HG03565 (cell line): Measurements from ENCODE around the gene NUDT9.
"Not testable (repeated sequence)": the region's sequence is repeated elsewhere in the genome, so short reads cannot be mapped to it uniquely, and the experiment has no call there.

Experiments used
- ATAC-seq: cut with Tn5 transposase; IDR thresholded peaks from one replicate; pipeline ENCODE4 v1.9.1; 2021; ENCODE audit warnings: mild to moderate bottlenecking, moderate library complexity; ENCODE audit not compliant: unreplicated experiment

NUDT9 gene

GRCh38 chr4:87458913-87459312 lies 36.5 kb downstream of the NUDT9 start:
- ATAC-seq = no peak

GRCh38 chr4:87461281-87461700 lies 38.9 kb downstream of the NUDT9 start:
- ATAC-seq = no peak

- ATAC-seq = no peak
These were observed 39.7 kb downstream of the NUDT9 start for GRCh38 chr4:87462102-87462501.

DNA sequence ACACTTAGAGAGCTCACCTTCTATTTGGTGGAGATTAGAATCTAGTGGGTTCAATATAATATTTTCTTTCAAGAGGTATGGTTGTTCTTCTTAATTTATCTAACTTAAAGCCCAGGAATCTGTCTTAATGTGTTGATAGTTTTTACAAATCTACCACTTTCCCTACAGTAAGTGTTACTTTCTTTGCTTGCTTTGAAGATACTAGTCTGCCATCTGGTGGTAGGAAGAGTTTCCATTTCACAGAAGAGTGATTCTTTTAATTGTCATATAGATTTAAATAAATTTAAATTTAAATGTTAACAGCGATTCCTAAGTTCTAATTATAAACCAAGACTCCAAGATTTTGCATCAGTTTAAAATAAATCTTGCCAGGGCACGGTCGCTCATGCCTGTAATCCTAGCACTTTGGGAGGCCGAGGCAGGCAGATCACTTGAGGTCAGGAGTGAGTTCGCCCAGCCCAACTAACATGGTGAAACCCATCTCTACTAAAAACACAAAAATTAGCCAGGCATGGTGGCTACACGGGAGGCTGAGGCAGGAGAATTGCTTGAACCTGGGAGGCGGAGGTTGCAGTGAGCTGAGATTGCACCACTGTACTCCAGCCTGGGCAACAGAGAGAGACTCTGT lies 43.5 kb downstream of the NUDT9 start:
- ATAC-seq = no peak

GRCh38 chr4:87469390-87469789 lies 47.0 kb downstream of the NUDT9 start:
- ATAC-seq = no peak

DNA sequence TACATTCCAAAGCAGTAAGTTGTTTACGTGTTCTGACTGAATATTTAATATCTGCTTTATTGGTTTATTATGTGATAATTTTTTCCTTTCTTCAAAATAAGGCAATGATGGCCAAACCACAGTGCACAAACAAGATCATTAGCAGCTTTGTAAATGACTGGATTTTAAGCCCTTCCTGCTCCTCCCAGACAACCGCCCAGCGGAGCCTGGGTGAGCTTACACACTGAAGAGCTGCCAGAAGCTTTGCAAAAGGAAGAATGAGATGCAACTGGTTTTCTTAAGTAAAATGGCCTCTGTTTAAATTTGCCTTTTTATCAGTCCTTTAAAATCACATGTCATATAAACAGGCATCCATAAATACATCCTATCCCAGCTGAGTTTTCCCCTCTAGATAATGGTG lies 54.6 kb downstream of the NUDT9 start:
- ATAC-seq = no peak

DNA sequence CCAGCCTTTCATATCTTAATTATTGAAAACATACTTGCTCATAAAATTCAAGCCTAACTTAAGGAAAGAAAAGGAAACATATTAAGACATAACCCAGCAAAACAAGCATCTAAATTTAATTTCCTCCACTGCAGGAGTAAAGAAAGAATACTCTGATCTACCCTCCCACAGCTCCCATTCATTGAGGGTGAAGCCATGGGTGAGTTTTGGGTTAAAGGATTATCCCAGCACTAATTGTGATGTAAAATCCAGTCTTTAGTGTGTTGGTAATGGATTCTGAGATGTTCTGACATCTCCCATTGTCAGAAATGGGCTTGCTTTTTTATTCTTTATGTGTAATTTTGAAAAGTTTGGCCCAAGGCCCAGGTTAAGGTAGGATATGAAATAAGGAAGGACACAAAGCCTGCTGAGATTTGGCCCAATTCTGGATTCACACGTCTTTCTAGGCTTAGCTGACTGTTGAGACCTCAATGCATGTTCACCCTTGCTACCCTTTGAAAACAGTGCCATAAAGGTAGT lies 56.4 kb downstream of the NUDT9 start:
- no peak for ATAC-seq

DNA sequence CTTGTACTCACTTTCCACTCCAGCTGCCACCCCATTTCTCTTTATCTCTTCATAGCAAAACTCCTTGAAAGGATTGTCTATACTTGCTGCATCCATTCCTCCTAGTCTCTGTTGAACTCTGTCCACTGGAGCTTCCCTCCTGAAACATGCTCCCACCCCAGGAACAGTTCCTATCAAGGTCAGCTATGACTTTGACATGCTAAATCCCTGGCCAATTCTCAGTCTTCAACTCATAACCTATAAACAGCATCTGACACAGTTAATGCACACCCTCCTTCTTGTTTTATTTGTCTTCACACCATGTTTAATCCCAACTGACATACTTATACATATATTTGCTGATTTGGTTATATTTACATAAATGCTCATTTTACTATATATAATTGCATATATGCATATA lies 59.0 kb downstream of the NUDT9 start:
- no peak for ATAC-seq

DNA sequence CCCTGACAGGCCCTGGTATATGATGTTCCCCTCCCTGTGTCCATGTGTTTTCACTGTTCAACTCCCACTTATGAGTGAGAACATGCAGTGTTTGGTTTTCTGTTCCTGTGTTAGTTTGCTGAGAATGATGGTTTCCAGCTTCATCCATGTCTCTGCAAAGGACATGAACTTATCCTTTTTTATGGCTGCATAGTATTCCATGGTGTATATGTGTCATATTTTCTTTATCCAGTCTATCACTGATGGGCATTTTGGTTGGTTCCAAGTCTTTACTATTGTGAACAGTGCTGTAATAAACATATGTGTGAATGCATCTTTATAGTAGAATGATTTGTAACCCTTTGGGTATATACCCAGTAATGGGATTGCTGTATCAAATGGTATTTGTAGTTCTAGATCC lies 60.9 kb downstream of the NUDT9 start:
- ATAC-seq = not testable (repeated sequence)

GRCh38 chr4:87488666-87489065 lies 66.3 kb downstream of the NUDT9 start:
- ATAC-seq = not testable (repeated sequence)

- no peak for ATAC-seq
These were observed 67.3 kb downstream of the NUDT9 start for GRCh38 chr4:87489678-87490077.

DNA sequence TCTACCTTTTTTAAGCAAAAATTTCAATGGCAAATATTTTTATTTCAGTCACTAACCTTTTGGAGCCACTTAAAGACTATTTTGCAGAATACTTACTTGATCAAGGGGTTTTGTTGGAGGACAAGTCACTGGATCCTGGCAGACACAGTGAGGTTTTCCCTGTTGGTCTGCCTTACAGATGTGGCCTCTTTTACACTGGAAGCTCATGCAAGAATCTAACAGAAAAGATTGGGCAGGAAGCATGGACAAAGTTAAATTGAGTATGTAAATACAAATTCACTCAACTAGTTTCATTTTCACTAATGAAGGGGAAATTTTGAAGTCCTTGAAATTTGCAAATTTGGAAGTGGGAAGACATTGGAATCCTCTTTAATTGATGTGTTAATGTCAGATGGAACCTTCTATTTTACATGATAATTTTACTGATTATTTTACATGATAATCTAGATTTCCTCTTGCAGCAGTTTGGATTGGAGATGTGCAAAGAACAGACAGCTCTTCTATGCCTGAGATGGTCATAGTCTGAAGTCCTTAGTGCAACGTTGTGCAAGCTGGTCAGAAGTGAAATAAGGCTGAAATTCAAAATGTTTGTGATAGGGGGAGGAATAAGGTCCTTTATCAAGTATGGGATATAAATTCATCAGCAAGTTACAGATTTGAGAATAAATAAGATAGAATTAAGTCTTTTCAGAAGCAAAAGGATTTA lies 68.4 kb downstream of the NUDT9 start:
- no peak for ATAC-seq

DNA sequence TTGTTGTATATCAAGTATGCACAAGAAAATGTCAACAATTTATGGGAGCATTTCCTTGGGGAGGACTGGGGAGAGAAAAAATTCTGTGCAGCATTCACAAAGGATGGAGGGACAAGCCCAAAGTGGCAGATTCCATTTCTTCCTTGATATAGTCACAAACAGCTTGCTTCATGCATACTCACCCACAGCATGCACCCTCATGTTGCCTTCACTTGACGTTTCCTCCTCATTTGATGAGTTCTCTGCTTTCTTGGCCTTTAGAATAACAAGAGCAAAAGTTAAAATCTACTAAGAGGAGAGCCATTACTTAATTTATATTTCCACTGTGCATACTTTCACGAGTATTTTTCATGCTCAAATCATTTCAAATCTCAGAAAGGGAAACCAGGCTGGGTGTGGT lies 69.1 kb downstream of the NUDT9 start:
- no peak for ATAC-seq

GRCh38 chr4:87491851-87492250 lies 69.5 kb downstream of the NUDT9 start:
- not testable (repeated sequence) for ATAC-seq

- no peak for ATAC-seq
These were observed 70.7 kb downstream of the NUDT9 start for GRCh38 chr4:87493115-87493514.

- no peak for ATAC-seq
These were observed 74.8 kb downstream of the NUDT9 start for GRCh38 chr4:87497159-87497558.

DNA sequence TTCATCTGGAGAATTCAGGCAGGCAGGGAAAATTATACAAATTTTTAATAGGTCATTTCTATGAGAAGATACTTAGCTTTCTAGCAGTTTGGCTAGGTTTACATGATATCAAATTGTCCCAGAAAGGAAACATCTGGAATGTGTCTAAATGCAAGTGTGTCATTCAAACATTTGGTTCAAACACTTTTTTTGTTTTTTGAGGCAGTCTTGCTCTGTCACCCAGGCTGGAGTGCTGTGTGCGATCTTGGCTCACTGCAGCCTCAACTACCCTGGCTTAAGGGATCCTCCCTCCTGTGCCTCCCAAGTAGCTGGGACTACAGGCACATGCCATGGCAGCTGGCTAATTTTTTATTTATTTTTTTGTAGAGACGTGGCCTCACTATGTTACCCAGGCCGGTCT lies 75.2 kb downstream of the NUDT9 start:
- no peak for ATAC-seq

- peak; percentile 42 for ATAC-seq
These were observed 76.1 kb downstream of the NUDT9 start for GRCh38 chr4:87498446-87498900.

DNA sequence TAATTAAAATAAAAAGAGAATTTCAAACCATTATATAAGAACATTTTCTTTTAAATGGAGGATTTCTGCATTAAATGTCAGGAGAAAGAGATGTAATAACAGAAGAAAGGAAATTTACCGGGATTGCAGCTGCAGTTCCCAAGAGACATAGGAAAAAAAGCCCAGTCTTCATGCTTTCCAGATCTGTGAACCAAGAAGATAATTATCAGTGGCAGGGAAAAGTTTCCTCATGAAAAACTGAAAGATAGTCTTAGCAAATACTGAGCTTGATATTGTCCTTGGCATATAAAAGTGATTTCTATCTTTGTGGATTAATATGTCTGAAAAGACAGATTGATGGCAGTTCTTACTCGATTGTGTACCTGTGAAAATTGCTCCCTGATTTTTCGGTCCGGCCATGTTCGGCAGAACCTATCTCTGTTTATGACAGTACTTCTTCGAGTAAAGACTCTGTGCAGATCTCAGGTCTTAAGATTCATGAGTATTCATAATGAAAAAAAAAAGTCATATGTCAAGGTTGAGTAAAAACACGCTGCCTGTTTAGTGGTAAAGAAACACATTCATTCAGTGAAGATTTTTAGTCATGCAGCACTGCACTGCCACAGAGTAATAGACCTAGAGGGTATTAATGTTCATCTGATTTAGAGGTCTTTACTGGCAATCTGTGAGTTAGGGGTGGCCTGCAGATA lies 77.2 kb downstream of the NUDT9 start:
- ATAC-seq = peak; percentile 85

GRCh38 chr4:87500092-87500462 lies 77.7 kb downstream of the NUDT9 start:
- peak; percentile 33 for ATAC-seq

DNA sequence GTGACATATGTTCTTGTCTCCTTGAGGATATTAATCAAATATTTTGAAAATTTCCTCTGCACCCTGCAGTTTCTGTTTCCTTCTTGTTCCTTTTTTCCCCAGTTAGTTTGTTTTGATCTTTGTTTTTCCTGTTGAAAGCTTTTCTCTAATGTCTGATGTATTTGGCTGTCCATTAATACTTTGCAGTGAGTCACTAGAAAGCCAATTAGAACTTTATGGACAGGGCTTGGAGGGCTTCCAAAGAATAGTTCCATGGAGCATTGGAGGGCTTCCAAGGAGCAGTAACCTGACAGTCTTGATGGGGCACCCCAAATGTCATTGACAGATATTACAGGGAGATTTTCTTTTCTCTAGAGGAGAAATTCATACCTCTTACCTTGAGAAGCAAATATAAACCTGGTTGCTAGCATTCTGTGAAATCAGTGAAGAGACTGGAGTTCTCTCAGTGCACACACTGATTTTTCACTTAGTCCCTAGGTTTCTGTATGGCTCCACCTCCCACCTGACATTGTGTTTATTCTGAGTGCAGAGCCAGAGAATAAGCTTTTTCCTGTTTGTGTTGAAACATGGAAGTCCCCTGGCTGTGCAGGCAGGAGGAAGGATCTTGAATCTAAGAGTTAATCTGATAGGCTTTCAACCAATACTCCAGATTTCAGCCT lies 80.3 kb downstream of the NUDT9 start:
- ATAC-seq = no peak
